Testis (tissue), 2 donors: ENCODE measurements around the gene ZNF554.

Experiments
- CTCF ChIP-seq, 3 experiments: fragments of 450-650 bp in 2 of 3; fragments of 200-600 bp in 1 of 3; sonication (generic) in 1 of 3; IDR thresholded peaks; one replicate each; pipeline ENCODE4 v1.5.1; 2016 to 2019; ENCODE audit warnings: antibody characterized with exemption in 3 of 3, mild to moderate bottlenecking in 2 of 3, moderate library complexity in 1 of 3
- POLR2A ChIP-seq: fragments of 450-650 bp; IDR thresholded peaks from one replicate; pipeline ENCODE4 v1.6.1; 2017; ENCODE audit warnings: antibody characterized with exemption, mild to moderate bottlenecking, moderate library complexity

- TF ChIP-seq CTCF (IDR thresholded peaks at IDR 0.05) (no peak), POLR2A (no peak)
These were observed 16.8 kb upstream of the ZNF554 start for GRCh38 chr19:2802826-2803225.
